Fibroblast of mammary gland (primary cell): Measurements from ENCODE around the gene CHI3L2.

ENCODE experiments used
- DNase-seq: peaks from one replicate; pipeline ENCODE4 v3.0.0-alpha.2; 2010; ENCODE audit warnings: low read depth
- H3K4me3 ChIP-seq: 2 replicates; pipeline ENCODE4 v1.5.1; 2011; ENCODE audit warnings: low read depth, mild to moderate bottlenecking, low read length, moderate library complexity; ENCODE audit not compliant: control insufficient read depth
- TF ChIP-seq, protein P1 (sequence below): conservative IDR thresholded peaks from 2 replicates; pipeline ENCODE4 v1.5.1; 2011; ENCODE audit warnings: low read depth, low read length, inconsistent platforms; ENCODE audit not compliant: control insufficient read depth, insufficient read depth

Gene CHI3L2

DNA sequence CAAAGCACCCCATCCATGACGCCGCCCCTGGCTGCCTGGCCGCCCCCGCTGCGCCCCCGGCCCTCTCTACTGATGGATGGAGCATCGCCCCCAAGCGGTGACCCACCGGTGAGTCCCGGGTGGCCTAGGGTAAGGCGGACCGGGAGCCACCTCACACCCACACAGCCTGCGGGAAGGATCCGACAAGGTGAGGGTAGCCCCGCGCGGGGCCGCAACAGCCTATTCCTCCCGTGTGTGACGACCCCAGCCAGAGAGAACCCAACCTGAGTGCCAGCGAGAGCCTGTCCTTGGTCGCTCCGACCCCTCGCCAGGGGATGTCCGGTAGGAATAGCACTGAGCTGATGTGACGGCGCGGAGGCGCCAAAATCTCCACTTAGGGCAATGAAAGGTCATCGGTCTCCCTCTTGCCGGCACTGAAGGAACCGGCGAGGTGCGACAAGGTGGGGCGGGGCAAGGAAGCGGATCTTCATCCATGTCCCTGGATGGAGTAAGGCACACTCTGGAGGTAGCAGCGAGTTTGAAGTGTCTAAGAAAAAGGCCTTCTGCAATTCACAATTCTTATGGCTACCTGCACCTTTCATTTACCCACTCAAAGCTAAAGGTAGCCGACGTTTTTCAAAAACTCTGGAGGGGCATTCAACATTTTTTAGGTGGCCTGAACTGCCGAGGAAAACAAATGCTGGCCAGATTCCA, 43.4 kb downstream of the CHI3L2 start:
- H3K4me3 ChIP-seq = no peak overlapping the region

DNA sequence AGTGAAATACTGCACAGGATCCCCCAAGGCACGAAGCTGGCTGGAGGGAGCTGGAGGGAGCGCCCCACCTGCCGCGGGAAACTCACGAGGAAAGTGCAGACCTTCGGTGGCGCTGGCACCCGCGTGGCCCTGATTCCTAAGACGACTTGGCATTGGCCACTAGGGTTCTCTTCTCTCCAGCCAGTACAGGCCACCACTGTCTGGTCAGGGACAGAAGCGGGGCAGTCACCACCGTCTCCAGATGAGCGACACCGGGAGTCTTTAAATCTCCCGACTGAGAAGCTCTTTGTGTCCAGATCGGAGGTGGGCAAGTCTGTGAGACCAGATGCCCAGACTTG, 43.9 kb downstream of the CHI3L2 start:
- no peak overlapping the region for H3K4me3 ChIP-seq
- DNase-seq = no peak
- TF ChIP-seq, protein P1, sequence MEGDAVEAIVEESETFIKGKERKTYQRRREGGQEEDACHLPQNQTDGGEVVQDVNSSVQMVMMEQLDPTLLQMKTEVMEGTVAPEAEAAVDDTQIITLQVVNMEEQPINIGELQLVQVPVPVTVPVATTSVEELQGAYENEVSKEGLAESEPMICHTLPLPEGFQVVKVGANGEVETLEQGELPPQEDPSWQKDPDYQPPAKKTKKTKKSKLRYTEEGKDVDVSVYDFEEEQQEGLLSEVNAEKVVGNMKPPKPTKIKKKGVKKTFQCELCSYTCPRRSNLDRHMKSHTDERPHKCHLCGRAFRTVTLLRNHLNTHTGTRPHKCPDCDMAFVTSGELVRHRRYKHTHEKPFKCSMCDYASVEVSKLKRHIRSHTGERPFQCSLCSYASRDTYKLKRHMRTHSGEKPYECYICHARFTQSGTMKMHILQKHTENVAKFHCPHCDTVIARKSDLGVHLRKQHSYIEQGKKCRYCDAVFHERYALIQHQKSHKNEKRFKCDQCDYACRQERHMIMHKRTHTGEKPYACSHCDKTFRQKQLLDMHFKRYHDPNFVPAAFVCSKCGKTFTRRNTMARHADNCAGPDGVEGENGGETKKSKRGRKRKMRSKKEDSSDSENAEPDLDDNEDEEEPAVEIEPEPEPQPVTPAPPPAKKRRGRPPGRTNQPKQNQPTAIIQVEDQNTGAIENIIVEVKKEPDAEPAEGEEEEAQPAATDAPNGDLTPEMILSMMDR = no peak

More for the DNA sequence above, 43.4 kb downstream of the CHI3L2 start:
- DNase-seq = no peak
- TF ChIP-seq, protein P1 = no peak

DNA sequence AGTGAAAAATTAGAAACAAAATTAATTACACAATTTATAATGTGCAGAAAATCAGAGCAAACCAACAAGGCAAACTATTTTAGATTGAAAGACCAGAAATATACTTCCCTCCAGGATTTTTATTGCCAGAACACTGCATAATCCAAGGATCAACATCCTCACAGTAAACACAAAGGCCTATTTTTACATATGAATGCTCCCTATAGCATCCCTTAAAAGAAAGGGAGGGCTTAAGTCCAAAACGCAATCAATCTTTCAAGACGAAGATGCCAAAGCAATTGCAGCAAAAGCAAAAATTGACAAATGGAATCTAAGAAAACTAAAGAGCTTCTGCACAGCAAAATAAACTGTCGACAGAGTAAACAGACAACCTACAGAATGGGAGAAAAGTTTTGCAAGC, 44.6 kb downstream of the CHI3L2 start:
- TF ChIP-seq, protein P1 = no peak
- no peak for DNase-seq
- H3K4me3 ChIP-seq = no peak overlapping the region

DNA sequence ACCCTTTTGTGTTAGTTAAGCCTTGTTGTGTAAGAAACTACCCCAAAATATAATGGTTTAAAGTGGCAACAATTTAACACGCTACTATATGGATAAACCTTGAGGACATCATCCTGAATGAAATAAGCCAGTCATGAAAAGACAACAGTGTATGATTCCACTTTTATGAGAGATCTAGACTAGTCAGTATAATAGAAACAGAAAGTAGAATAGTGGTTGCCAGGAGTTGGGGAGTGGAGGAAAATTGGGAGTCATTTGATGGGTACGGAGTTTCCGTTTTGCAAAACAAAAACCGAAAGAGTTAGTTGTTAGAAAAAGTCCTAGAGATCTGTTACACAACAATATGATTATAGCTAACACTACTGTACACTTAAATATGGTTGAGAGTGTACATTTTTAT, 47.1 kb downstream of the CHI3L2 start:
- TF ChIP-seq, protein P1 = no peak
- no peak overlapping the region for H3K4me3 ChIP-seq
- DNase-seq = peak; percentile 48

DNA sequence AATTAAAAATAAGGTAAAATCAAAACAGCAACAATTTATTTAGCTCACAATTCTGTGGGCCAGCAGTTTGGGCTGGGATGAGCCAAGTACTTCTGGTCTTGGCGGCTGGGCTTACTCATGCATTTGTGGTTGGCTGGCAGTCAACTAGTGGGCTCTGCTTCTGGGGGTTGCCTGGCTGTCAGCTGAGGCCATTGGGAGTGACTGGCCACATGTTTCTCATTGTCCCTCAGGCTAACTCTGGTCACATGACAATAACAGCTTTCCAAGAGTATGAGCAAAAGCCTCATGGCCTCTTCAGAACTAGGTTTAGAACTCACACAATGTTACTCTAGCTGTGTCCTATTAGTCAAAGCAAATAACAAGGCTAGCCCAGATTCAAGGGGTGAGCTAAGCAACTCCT, 47.6 kb downstream of the CHI3L2 start:
- H3K4me3 ChIP-seq = no peak overlapping the region
- peak; percentile 96 for DNase-seq
- TF ChIP-seq, protein P1 = no peak

DNA sequence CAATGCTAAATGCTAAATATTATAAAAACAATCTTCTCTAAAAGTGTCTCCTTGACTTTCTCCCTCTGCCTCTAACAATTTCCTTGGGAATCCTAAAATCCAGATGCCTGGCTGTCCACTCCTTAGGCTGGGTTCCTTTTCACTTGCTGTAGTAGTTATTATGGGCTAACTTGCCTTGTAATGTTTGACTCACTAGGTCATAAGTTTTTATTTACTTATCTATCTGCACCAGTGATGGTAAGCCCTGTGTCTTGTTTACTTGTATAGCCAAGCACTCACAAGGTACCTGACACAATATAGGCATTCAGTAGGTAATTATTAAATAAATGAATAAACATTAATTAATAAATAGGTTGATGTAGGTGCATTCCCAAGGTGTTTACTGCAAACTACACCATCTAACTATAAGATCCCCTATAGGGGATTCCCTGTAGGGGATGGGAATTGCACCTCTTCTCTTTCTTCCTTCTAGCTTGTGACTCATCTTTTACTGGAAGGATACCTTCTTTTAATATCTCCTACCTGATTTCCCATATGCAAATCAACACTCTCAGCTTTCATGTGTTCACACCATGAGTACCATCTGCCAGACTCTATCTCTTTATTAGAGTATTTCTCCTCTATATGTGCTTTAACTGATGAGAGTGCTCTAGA, 48.4 kb downstream of the CHI3L2 start:
- TF ChIP-seq, protein P1 = no peak
- peak; percentile 4 for DNase-seq
- H3K4me3 ChIP-seq = no peak overlapping the region
